ENCODE measurements around the gene CYTH2. TPM values are rescaled to one million over a fixed set of nuclear protein-coding genes. Genes with fewer than 3 reads are reported as not detected.
A peak's percentile ranks its signal among the peaks of the same experiment; 100 is the strongest.
"Not testable (repeated sequence)": the region's sequence is repeated elsewhere in the genome, so short reads cannot be mapped to it uniquely, and the experiment has no call there.

CYTH2 gene
- total and polyA plus RNA-seq, 2 experiments from 2014 or later, result 41.1 to 60.4 TPM

DNA sequence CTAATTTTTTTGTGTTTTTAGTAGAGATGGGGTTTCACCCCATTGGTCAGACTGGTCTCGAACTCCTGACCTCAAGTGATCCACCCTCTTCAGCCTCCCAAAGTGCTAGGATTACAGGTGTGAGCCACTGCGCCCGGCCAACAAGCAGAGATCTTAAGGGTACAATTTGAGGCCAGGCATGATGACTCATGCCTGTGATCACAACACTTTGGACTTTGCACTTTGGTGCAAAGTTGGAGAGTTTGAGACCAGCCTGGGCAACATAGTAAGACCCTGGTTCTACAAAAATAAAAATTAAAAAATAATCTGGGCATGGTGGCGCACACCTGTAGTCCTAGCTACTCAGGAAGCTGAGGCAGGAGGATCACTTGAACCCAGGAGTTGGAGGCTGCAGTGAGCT lies 50.3 kb downstream of the CYTH2 start:
- H3K79me2 ChIP-seq (replicated peaks; ENCODE audit: insufficient read depth); H3K4me3 Mint-ChIP-seq; ATAC-seq; H3K27ac Mint-ChIP-seq; H3K27ac ChIP-seq (ENCODE audit: low read depth); DNase-seq (ENCODE audit: low spot score); H3K4me1 ChIP-seq (ENCODE audit: insufficient read depth); H3K36me3 Mint-ChIP-seq (ENCODE audit: low read depth); H3F3A ChIP-seq (replicated peaks; ENCODE audit: low read depth); H3K4me3 ChIP-seq; H3K27me3 Mint-ChIP-seq (ENCODE audit: insufficient read depth, low read depth, poor library complexity); H3K4me2 ChIP-seq; H3K27me3 ChIP-seq (ENCODE audit: insufficient read depth); H3K9me3 Mint-ChIP-seq; H4K20me1 ChIP-seq (replicated peaks; ENCODE audit: insufficient read depth); H3K36me3 ChIP-seq (ENCODE audit: insufficient read depth); H2AFZ ChIP-seq; H3K9me2 ChIP-seq (ENCODE audit: insufficient read depth): not testable (repeated sequence)
- peaks cover 12% of the 10 kb centered on the region for H3K4me1 Mint-ChIP-seq

GRCh38 chr19:48520134-48520533 lies 51.0 kb downstream of the CYTH2 start:
- ATAC-seq, result peak; percentile 50; the same call in 2 of the 3 replicates
- Histone ChIP-seq H2AFZ (no peak overlapping the region), H3K79me2 (replicated peaks; ENCODE audit: insufficient read depth) (no peaks in the 10 kb centered on the region), H4K20me1 (replicated peaks; ENCODE audit: insufficient read depth) (no peaks in the 10 kb centered on the region), H3F3A (replicated peaks; ENCODE audit: low read depth) (0 out of 2 replicates have a peak, but pooled peaks cover 3% of the 10 kb centered on the region), H3K4me1 (ENCODE audit: insufficient read depth) (no peaks in the 10 kb centered on the region), H3K27ac (ENCODE audit: low read depth) (no peak overlapping the region), H3K36me3 (ENCODE audit: insufficient read depth) (no peaks in the 10 kb centered on the region), H3K9me2 (ENCODE audit: insufficient read depth) (no peaks in the 10 kb centered on the region), H3K4me3 (no peak overlapping the region), H3K27me3 (ENCODE audit: insufficient read depth) (no peaks in the 10 kb centered on the region), H3K4me2 (no peak overlapping the region)
- Mint-ChIP-seq H3K4me1 (peaks cover 12% of the 10 kb centered on the region), H3K36me3 (ENCODE audit: low read depth) (peaks cover 5% of the 10 kb centered on the region; the same call in 1 of the 3 replicates), H3K27ac (no peak overlapping the region), H3K4me3 (no peak overlapping the region), H3K27me3 (ENCODE audit: insufficient read depth, low read depth, poor library complexity) (peaks cover 6% of the 10 kb centered on the region), H3K9me3 (peaks cover 10% of the 10 kb centered on the region)
- TF ChIP-seq JUNB (IDR thresholded peaks at IDR 0.05; ENCODE audit: unreplicated experiment) (no peak), EZH2 (IDR thresholded peaks at IDR 0.05; ENCODE audit: low read depth, unreplicated experiment) (no peak), NANOG (IDR thresholded peaks at IDR 0.05; ENCODE audit: borderline replicate concordance) (no peak), ZNF331 (CRISPR knock-in tag; IDR thresholded peaks at IDR 0.05; ENCODE audit: low read depth) (no peak), POLR2AphosphoS5 (IDR thresholded peaks at IDR 0.05; ENCODE audit: low read depth) (no peak), STAT1 (IDR thresholded peaks at IDR 0.05; ENCODE audit: unreplicated experiment) (no peak), CREB1 (CRISPR knock-in tag; IDR thresholded peaks at IDR 0.05; ENCODE audit: low read depth) (no peak), ZNF114 (CRISPR knock-in tag; IDR thresholded peaks at IDR 0.05) (no peak), EZH2phosphoT487 (IDR thresholded peaks at IDR 0.05; ENCODE audit: unreplicated experiment) (no peak)
- TF ChIP-seq, protein P1, sequence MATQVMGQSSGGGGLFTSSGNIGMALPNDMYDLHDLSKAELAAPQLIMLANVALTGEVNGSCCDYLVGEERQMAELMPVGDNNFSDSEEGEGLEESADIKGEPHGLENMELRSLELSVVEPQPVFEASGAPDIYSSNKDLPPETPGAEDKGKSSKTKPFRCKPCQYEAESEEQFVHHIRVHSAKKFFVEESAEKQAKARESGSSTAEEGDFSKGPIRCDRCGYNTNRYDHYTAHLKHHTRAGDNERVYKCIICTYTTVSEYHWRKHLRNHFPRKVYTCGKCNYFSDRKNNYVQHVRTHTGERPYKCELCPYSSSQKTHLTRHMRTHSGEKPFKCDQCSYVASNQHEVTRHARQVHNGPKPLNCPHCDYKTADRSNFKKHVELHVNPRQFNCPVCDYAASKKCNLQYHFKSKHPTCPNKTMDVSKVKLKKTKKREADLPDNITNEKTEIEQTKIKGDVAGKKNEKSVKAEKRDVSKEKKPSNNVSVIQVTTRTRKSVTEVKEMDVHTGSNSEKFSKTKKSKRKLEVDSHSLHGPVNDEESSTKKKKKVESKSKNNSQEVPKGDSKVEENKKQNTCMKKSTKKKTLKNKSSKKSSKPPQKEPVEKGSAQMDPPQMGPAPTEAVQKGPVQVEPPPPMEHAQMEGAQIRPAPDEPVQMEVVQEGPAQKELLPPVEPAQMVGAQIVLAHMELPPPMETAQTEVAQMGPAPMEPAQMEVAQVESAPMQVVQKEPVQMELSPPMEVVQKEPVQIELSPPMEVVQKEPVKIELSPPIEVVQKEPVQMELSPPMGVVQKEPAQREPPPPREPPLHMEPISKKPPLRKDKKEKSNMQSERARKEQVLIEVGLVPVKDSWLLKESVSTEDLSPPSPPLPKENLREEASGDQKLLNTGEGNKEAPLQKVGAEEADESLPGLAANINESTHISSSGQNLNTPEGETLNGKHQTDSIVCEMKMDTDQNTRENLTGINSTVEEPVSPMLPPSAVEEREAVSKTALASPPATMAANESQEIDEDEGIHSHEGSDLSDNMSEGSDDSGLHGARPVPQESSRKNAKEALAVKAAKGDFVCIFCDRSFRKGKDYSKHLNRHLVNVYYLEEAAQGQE (IDR thresholded peaks at IDR 0.05; ENCODE audit: unreplicated experiment), result no peak
- TF ChIP-seq, protein P2, sequence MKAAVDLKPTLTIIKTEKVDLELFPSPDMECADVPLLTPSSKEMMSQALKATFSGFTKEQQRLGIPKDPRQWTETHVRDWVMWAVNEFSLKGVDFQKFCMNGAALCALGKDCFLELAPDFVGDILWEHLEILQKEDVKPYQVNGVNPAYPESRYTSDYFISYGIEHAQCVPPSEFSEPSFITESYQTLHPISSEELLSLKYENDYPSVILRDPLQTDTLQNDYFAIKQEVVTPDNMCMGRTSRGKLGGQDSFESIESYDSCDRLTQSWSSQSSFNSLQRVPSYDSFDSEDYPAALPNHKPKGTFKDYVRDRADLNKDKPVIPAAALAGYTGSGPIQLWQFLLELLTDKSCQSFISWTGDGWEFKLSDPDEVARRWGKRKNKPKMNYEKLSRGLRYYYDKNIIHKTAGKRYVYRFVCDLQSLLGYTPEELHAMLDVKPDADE (IDR thresholded peaks at IDR 0.05), result no peak
- TF ChIP-seq, protein P3, sequence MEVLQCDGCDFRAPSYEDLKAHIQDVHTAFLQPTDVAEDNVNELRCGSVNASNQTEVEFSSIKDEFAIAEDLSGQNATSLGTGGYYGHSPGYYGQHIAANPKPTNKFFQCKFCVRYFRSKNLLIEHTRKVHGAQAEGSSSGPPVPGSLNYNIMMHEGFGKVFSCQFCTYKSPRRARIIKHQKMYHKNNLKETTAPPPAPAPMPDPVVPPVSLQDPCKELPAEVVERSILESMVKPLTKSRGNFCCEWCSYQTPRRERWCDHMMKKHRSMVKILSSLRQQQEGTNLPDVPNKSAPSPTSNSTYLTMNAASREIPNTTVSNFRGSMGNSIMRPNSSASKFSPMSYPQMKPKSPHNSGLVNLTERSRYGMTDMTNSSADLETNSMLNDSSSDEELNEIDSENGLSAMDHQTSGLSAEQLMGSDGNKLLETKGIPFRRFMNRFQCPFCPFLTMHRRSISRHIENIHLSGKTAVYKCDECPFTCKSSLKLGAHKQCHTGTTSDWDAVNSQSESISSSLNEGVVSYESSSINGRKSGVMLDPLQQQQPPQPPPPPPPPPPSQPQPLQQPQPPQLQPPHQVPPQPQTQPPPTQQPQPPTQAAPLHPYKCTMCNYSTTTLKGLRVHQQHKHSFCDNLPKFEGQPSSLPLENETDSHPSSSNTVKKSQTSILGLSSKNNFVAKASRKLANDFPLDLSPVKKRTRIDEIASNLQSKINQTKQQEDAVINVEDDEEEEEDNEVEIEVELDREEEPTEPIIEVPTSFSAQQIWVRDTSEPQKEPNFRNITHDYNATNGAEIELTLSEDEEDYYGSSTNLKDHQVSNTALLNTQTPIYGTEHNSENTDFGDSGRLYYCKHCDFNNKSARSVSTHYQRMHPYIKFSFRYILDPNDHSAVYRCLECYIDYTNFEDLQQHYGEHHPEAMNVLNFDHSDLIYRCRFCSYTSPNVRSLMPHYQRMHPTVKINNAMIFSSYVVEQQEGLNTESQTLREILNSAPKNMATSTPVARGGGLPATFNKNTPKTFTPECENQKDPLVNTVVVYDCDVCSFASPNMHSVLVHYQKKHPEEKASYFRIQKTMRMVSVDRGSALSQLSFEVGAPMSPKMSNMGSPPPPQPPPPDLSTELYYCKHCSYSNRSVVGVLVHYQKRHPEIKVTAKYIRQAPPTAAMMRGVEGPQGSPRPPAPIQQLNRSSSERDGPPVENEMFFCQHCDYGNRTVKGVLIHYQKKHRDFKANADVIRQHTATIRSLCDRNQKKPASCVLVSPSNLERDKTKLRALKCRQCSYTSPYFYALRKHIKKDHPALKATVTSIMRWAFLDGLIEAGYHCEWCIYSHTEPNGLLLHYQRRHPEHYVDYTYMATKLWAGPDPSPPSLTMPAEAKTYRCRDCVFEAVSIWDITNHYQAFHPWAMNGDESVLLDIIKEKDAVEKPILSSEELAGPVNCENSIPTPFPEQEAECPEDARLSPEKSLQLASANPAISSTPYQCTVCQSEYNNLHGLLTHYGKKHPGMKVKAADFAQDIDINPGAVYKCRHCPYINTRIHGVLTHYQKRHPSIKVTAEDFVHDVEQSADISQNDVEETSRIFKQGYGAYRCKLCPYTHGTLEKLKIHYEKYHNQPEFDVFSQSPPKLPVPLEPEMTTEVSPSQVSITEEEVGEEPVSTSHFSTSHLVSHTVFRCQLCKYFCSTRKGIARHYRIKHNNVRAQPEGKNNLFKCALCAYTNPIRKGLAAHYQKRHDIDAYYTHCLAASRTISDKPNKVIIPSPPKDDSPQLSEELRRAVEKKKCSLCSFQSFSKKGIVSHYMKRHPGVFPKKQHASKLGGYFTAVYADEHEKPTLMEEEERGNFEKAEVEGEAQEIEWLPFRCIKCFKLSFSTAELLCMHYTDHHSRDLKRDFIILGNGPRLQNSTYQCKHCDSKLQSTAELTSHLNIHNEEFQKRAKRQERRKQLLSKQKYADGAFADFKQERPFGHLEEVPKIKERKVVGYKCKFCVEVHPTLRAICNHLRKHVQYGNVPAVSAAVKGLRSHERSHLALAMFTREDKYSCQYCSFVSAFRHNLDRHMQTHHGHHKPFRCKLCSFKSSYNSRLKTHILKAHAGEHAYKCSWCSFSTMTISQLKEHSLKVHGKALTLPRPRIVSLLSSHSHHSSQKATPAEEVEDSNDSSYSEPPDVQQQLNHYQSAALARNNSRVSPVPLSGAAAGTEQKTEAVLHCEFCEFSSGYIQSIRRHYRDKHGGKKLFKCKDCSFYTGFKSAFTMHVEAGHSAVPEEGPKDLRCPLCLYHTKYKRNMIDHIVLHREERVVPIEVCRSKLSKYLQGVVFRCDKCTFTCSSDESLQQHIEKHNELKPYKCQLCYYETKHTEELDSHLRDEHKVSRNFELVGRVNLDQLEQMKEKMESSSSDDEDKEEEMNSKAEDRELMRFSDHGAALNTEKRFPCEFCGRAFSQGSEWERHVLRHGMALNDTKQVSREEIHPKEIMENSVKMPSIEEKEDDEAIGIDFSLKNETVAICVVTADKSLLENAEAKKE (CRISPR knock-in tag; IDR thresholded peaks at IDR 0.05), result no peak
- DNase-seq (ENCODE audit: low spot score), result peak; percentile 56

All from GM23338 (cell line).